Retinal pigment epithelial cell (primary cell): Measurements from ENCODE around the gene PCA3.
"Not testable (repeated sequence)": the region's sequence is repeated elsewhere in the genome, so short reads cannot be mapped to it uniquely, and the experiment has no call there.

Experiments
- DNase-seq: peaks from one replicate; pipeline ENCODE4 v3.0.0-alpha.2; 2010; ENCODE audit warnings: low read depth
- H3K4me3 ChIP-seq: 2 replicates; pipeline ENCODE4 v1.5.1; 2011; ENCODE audit warnings: mild to moderate bottlenecking, low read length, control low read depth, moderate library complexity
- CTCF ChIP-seq: conservative IDR thresholded peaks from 2 replicates; pipeline ENCODE4 v1.5.1; 2011; ENCODE audit warnings: low read depth, low read length, control low read depth, inconsistent platforms

The PCA3 gene

DNA sequence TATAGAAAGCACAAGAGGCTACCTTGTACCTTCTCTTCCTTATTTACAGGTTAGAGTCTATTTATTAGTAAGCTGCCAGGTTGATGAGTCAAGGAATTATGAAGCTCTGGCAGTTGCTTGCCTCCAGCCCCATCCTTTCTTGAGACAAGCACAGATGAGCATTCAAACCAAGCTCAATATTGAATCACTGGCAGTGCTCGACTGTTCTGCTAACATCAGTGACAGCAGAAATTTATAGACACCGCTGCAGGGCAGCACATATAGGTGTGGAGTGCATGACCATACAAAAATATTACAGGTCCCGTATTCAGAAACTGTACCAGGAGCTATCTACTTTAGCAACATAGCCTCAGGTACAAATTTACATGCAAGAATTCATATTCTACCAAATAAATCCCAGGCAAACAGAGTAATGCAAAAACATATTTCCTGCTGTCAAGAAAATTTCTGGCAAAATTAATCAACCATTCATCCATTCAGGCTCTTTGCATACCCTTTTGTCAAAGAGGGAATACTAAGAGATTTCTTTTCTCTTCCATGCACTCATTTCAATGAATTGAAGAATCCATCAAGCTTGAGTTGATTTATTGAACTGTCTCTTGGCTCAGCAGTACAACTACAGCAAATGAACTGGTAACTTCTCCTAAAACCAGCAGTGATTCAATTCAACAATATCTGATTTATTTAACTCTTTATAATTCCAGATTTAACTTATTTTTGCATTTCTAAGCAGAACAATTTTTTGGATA, 26.9 kb upstream of the PCA3 start:
- H3K4me3 ChIP-seq = no peak overlapping the region
- no peak for DNase-seq
- no peak for TF ChIP-seq CTCF

DNA sequence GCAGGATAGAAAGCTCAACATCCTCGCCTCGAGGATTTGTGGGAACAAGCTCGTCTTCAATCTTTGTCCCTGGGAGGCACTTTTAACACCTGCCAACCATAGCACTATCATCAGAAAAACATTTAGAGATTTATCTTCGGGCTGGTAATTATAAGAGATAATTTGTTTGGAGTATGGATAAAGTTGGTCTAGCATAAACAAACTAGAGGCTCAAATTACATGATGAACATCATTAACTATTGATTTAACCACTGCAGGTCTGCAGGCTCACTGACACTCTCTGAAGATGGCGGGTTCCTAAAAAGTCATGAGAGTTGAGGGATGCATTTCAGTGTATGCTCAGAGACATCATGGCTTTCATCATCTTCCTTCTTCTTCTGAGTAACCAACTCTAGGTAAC, 25.8 kb upstream of the PCA3 start:
- no peak for TF ChIP-seq CTCF
- no peak for DNase-seq
- H3K4me3 ChIP-seq = no peak overlapping the region

- no peak for TF ChIP-seq CTCF
- no peak for DNase-seq
- no peak overlapping the region for H3K4me3 ChIP-seq
Observed at GRCh38 chr9:76741524-76741923, 22.7 kb upstream of the PCA3 start.

DNA sequence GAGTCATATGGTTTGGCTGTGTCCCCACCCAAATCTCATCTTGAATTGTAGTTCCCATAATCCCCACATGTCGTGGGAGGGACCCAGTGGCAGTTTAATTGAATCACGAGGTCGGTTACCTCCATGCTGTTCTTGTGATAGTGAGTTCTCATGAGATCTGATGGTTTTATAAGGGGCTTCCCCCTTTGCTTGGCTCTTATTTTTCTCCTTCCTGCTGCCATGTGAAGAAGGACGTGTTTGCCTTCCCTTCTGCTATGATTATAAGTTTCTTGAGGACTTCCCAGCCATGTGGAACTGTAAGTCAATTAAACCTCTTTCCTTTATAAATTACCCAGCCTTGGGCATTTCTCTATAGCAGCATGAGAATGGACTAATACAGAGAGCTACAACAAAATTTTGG, 21.3 kb upstream of the PCA3 start:
- not testable (repeated sequence) for DNase-seq, H3K4me3 ChIP-seq

DNA sequence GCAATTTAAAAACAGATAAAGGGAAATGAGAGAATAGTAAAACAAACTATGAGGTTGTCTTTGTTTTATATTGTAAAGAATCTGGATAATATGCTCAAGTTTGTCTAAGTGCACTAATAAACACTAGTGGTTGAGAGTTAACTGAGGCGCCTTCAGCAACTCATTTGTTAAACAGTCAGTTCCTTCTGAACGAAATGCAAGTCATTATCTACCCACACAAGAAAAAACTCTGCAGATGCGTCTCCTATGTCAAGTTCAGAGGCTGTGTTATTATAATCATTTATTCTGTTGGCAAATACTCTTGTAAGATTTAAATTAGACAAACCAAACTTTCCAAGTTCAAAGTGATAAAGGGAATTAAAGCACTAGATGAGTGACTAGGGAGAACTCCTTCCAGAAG, 20.3 kb upstream of the PCA3 start:
- no peak for TF ChIP-seq CTCF
- no peak for DNase-seq
- no peak overlapping the region for H3K4me3 ChIP-seq

DNA sequence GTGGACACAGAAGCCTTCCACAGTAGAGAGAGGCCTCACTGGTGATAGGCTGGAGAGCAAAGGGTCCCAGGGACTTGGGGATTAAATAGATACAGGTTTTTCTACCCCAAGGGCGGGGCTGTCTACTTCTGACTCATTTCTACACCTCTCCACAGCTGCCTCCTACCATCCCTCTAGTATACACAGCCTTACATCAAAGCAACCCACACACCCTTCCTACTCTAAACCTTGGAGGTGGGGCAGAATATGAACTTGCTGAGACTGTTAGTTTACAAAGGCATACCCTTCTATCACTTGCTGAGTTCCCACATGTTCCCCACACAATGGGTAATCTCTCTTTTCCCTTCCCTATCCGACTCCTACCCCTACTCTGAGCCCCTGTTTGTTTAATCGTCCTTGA, 19.9 kb upstream of the PCA3 start:
- H3K4me3 ChIP-seq = no peak overlapping the region
- DNase-seq = no peak
- no peak for TF ChIP-seq CTCF

- DNase-seq = no peak
- H3K4me3 ChIP-seq = no peak overlapping the region
- TF ChIP-seq CTCF = no peak
Observed at GRCh38 chr9:76751001-76751400, 13.2 kb upstream of the PCA3 start.
